ENCODE measurements around the gene CARHSP1.
A peak's percentile ranks its signal among the peaks of the same experiment; 100 is the strongest.

The CARHSP1 gene

DNA sequence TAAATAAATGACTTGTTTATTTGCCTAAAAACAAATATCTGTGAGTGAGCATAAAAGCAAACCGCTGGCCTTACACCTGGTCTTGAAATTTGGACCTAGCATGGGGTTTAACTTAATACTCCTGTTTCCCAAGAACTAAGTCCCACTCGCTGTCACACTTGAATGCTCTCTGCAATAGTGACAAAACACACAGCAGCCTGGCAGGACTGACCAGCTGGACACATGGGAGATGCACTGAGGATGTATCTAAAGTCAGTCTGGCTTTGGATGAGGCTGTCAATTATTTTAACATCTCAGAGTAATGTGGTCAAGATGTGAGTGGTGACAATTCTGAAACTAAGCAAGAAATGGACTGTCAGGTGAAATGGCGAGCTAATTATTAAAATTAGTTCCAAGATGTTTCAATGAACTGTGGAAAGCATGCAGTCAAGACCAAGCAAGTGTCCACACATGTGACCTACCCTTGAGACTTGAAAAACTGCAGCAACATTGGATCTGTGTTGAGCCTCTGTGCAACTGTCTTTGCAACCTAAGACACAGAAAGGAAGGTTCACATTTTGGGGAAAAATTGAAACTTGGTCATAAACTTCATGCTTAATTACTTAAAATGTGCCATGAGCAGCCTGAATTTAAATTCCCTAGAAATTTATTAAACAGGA, 30.0 kb upstream of the CARHSP1 start:
- no peak for TF ChIP-seq CTCF (IDR thresholded peaks at IDR 0.05)
- Mint-ChIP-seq H3K36me3 (ENCODE audit: low read depth) (peaks cover 84% of the 10 kb centered on the region), H3K4me3 (no peak overlapping the region), H3K4me1 (peaks cover 7% of the 10 kb centered on the region), H3K27ac (peak overlapping the region; percentile 45), H3K27me3 (ENCODE audit: low read depth, poor library complexity) (no peaks in the 10 kb centered on the region), H3K9me3 (no peaks in the 10 kb centered on the region)
- no peak for DNase-seq

GRCh38 chr16:8894736-8895334, 26.0 kb upstream of the CARHSP1 start:
- DNase-seq = no peak
- H3K4me3 Mint-ChIP-seq = no peak overlapping the region
- H3K27ac Mint-ChIP-seq = no peak overlapping the region

GRCh38 chr16:8893976-8894690, 25.3 kb upstream of the CARHSP1 start:
- peaks cover 4% of the 10 kb centered on the region for H3K27me3 Mint-ChIP-seq (ENCODE audit: low read depth, poor library complexity)
- H3K4me3 Mint-ChIP-seq = no peak overlapping the region
- H3K9me3 Mint-ChIP-seq = no peaks in the 10 kb centered on the region
- H3K27ac Mint-ChIP-seq = no peak overlapping the region
- DNase-seq = no peak
- H3K36me3 Mint-ChIP-seq (ENCODE audit: low read depth) = peaks cover 79% of the 10 kb centered on the region
- no peak for TF ChIP-seq CTCF (IDR thresholded peaks at IDR 0.05)
- H3K4me1 Mint-ChIP-seq = peaks cover 45% of the 10 kb centered on the region

More at GRCh38 chr16:8894736-8895334, 26.0 kb upstream of the CARHSP1 start:
- no peak for TF ChIP-seq CTCF (IDR thresholded peaks at IDR 0.05)
- H3K36me3 Mint-ChIP-seq (ENCODE audit: low read depth) = peaks cover 86% of the 10 kb centered on the region
- H3K27me3 Mint-ChIP-seq (ENCODE audit: low read depth, poor library complexity) = peaks cover 4% of the 10 kb centered on the region
- no peaks in the 10 kb centered on the region for H3K9me3 Mint-ChIP-seq
- peaks cover 45% of the 10 kb centered on the region for H3K4me1 Mint-ChIP-seq

- no peak for TF ChIP-seq CTCF (IDR thresholded peaks at IDR 0.05)
- DNase-seq = no peak
- Mint-ChIP-seq H3K4me3 (no peak overlapping the region), H3K4me1 (peaks cover 48% of the 10 kb centered on the region), H3K27ac (peak overlapping the region; percentile 99), H3K27me3 (ENCODE audit: low read depth, poor library complexity) (peaks cover 4% of the 10 kb centered on the region), H3K36me3 (ENCODE audit: low read depth) (peaks cover 74% of the 10 kb centered on the region), H3K9me3 (no peaks in the 10 kb centered on the region)
Observed at GRCh38 chr16:8893426-8893825, 24.6 kb upstream of the CARHSP1 start.

DNA sequence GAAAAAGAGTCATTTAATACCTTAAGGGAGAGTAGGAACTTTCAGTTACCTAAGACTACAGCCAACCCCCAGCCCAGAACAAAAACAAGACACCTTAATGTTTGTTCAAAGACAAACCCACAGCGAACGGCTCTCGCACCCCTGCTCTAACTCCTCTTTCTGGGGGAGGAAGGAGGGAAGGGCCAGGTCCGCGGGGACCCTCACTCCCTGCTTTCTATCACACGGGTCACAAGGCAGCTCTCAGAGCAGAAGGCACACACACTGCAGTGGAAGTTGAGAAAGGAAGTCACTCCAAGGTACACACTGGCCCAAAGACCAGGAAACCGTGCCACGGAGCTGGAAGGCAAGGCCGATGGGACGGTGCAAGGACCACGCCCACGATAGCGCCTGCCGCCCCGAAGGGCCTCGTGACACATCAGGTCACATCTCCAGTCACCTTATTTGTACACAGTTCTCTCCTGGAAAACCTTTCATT, 23.3 kb upstream of the CARHSP1 start:
- no peak for TF ChIP-seq CTCF (IDR thresholded peaks at IDR 0.05)
- peaks cover 70% of the 10 kb centered on the region for H3K36me3 Mint-ChIP-seq (ENCODE audit: low read depth)
- H3K27ac Mint-ChIP-seq = peak overlapping the region; percentile 99
- peaks cover 4% of the 10 kb centered on the region for H3K27me3 Mint-ChIP-seq (ENCODE audit: low read depth, poor library complexity)
- peak overlapping the region; percentile 62 for H3K4me3 Mint-ChIP-seq
- H3K4me1 Mint-ChIP-seq = peaks cover 58% of the 10 kb centered on the region
- DNase-seq = no peak
- H3K9me3 Mint-ChIP-seq = no peaks in the 10 kb centered on the region

All from nephron progenitor cell (in vitro differentiated cells).